HG02571 (cell line): Measurements from ENCODE around the gene DMWD.

Experiments used
- ATAC-seq: cut with Tn5 transposase; IDR thresholded peaks from one replicate; pipeline ENCODE4 v1.9.1; 2021; ENCODE audit warnings: mild to moderate bottlenecking, moderate library complexity; ENCODE audit not compliant: unreplicated experiment

DMWD gene

GRCh38 chr19:45786533-45786894 is 6.1 kb downstream of the DMWD start:
- no peak for ATAC-seq

GRCh38 chr19:45785781-45786532 is 6.7 kb downstream of the DMWD start:
- ATAC-seq, result no peak

- ATAC-seq, result no peak
Observed at GRCh38 chr19:45785097-45785496, 7.5 kb downstream of the DMWD start.

GRCh38 chr19:45784096-45784495 is 8.5 kb downstream of the DMWD start:
- no peak for ATAC-seq

- no peak for ATAC-seq
Observed at GRCh38 chr19:45782820-45783785, 9.5 kb downstream of the DMWD start.

GRCh38 chr19:45782162-45782691 is 10.4 kb downstream of the DMWD start, which contains the start of gene DMPK:
DMPK (minus strand) TSS chr19:45782490; CDS start chr19:45782352, 138 bp downstream.
- ATAC-seq, result no peak

- no peak for ATAC-seq
Observed at GRCh38 chr19:45781214-45782161, 11.2 kb downstream of the DMWD start.

GRCh38 chr19:45780448-45781213 is 12.0 kb downstream of the DMWD start:
- ATAC-seq, result no peak

- no peak for ATAC-seq
Observed at GRCh38 chr19:45780146-45780447, 12.5 kb downstream of the DMWD start.

- ATAC-seq, result peak; percentile 68
Observed at GRCh38 chr19:45779231-45780145, 13.2 kb downstream of the DMWD start.

GRCh38 chr19:45778010-45778661 is 14.5 kb downstream of the DMWD start:
- no peak for ATAC-seq

GRCh38 chr19:45777395-45777961 is 15.2 kb downstream of the DMWD start:
- no peak for ATAC-seq

- no peak for ATAC-seq
Observed at GRCh38 chr19:45774765-45775164, 17.9 kb downstream of the DMWD start.

- ATAC-seq, result no peak
Observed at GRCh38 chr19:45773384-45773783, 19.3 kb downstream of the DMWD start.

- no peak for ATAC-seq
Observed at GRCh38 chr19:45772912-45773311, 19.7 kb downstream of the DMWD start.

GRCh38 chr19:45772130-45772840 is 20.4 kb downstream of the DMWD start:
- no peak for ATAC-seq

- ATAC-seq, result no peak
Observed at GRCh38 chr19:45771311-45771933, 21.2 kb downstream of the DMWD start.
